HepG2 (cell line): ENCODE measurements around the gene TCF3. TPM values are rescaled to one million over a fixed set of nuclear protein-coding genes. Genes with fewer than 3 reads are reported as not detected.

ENCODE experiments used
- ATAC-seq: fragments of 200-7000 bp; cut with Tn5 transposase; 3 replicates; pipeline ENCODE4 v1.9.1; 2020; ENCODE audit warnings: mild to moderate bottlenecking, moderate library complexity
- BruUV-seq: library from RNA; stranded (reverse); fragments of 400-500 nt; replicated peaks from 2 replicates; lab custom pipeline; 2021; lab: Mats Ljungman, UMichigan
- CTCF ChIA-PET: fragments of 300-600 bp; formaldehyde crosslinking; extraction: SDS; loops from one replicate; lab custom pipeline; 2021; ENCODE audit warnings: low total read pairs, inconsistent platforms, low intra/inter-chr PET ratio; lab: Yijun Ruan, JAX
- POLR2A ChIA-PET: fragments of 350-600 bp; sonication (Branson Sonifier 250); formaldehyde crosslinking; loops from one replicate; lab custom pipeline; 2020; ENCODE audit warnings: antibody characterized with exemption, inconsistent platforms; lab: Yijun Ruan, JAX
- DNase-seq: peaks from one replicate; pipeline ENCODE4 v3.0.0-alpha.2; 2015; ENCODE audit warnings: low spot score
- FAIRE-seq: peaks from 3 replicates; lab custom pipeline; 2011; peaks lifted over from hg19 to GRCh38; lab: Jason Lieb, UNC
- H2AFZ ChIP-seq: one replicate; pipeline ENCODE4 v1.6.1; 2011; ENCODE audit warnings: low read length, inconsistent platforms
- H3K27ac ChIP-seq: fragments of 300-600 bp; 3 replicates; pipeline ENCODE4 v1.8.0; 2011; ENCODE audit warnings: mixed run types, mild to moderate bottlenecking, mixed read lengths, low read length, inconsistent platforms; ENCODE audit not compliant: insufficient read depth; ENCODE audit errors: extremely low read length
- H3K27me3 ChIP-seq, 2 experiments: fragments of 200-600 bp in 1 of 2; 2 replicates in 1 of 2; 3 replicates in 1 of 2; pipeline versions ENCODE4 v1.6.0 to v1.8.0; 2011; ENCODE audit warnings: low read length in 2 of 2, mild to moderate bottlenecking in 2 of 2, moderate library complexity in 2 of 2, inconsistent platforms in 1 of 2; ENCODE audit not compliant: insufficient read depth in 2 of 2, control insufficient read depth in 1 of 2
- H3K36me3 ChIP-seq, 2 experiments: fragments of 200-600 bp in 1 of 2; replicated peaks in 1 of 2; 2 replicates in 1 of 2; 3 replicates in 1 of 2; pipeline versions ENCODE4 v1.5.1 to v1.8.0; 2011; ENCODE audit warnings: low read length in 2 of 2, inconsistent platforms in 1 of 2; ENCODE audit not compliant: insufficient read depth in 2 of 2, control insufficient read depth in 1 of 2
- H3K4me1 ChIP-seq: 2 replicates; pipeline ENCODE4 v1.5.1; 2012; ENCODE audit warnings: low read length, inconsistent platforms; ENCODE audit not compliant: insufficient read depth
- H3K4me2 ChIP-seq: 2 replicates; pipeline ENCODE4 v1.6.0; 2011; ENCODE audit warnings: low read depth, low read length, inconsistent platforms
- H3K4me3 ChIP-seq, 3 experiments: fragments of 200-600 bp in 1 of 3; sonication (generic), shearing (Covaris generic) in 1 of 3; replicated peaks in 1 of 3; 2 replicates each; pipeline ENCODE4 v1.5.1; 2011 to 2016; ENCODE audit warnings: low read length in 3 of 3, inconsistent platforms in 2 of 3, low read depth in 2 of 3, mild to moderate bottlenecking in 2 of 3, control low read depth in 1 of 3, mixed read lengths in 1 of 3; ENCODE audit not compliant: insufficient read depth in 1 of 3
- H3K79me2 ChIP-seq: one replicate; pipeline ENCODE4 v1.6.1; 2011; ENCODE audit warnings: low read length, inconsistent platforms; ENCODE audit not compliant: insufficient read depth
- H3K9ac ChIP-seq: 2 replicates; pipeline ENCODE4 v1.6.0; 2011; ENCODE audit warnings: mild to moderate bottlenecking, low read depth, low read length, inconsistent platforms; ENCODE audit not compliant: insufficient read depth
- H3K9me3 ChIP-seq: 2 replicates; pipeline ENCODE4 v1.5.1; 2012; ENCODE audit warnings: mild to moderate bottlenecking, low read length
- H4K20me1 ChIP-seq: 2 replicates; pipeline ENCODE4 v1.6.0; 2011; ENCODE audit warnings: inconsistent platforms, mild to moderate bottlenecking, low read length, moderate library complexity; ENCODE audit not compliant: insufficient read depth
- ELF1 ChIP-seq: sonication (generic); formaldehyde crosslinking; IDR thresholded peaks from 2 replicates; pipeline ENCODE4 v1.4.0; 2020; ENCODE audit warnings: missing genetic modification reagents
- MZF1 ChIP-seq: sonication (generic); formaldehyde crosslinking; IDR thresholded peaks from 2 replicates; pipeline ENCODE4 v1.8.1; 2023; ENCODE audit warnings: mild to moderate bottlenecking, missing genetic modification reagents, borderline replicate concordance
- NBN ChIP-seq: fragments of 450-650 bp; conservative IDR thresholded peaks from 2 replicates; pipeline ENCODE4 v1.6.1; 2017
- ZBTB7B ChIP-seq: sonication (generic); formaldehyde crosslinking; IDR thresholded peaks from 2 replicates; pipeline ENCODE4 v1.4.0; 2020; ENCODE audit warnings: missing genetic modification reagents
- ZFP36 ChIP-seq: fragments of 150-350 bp; IDR thresholded peaks from 2 replicates; pipeline ENCODE4 v1.6.1; 2018; ENCODE audit warnings: borderline replicate concordance, low read length, low read depth; ENCODE audit not compliant: partially characterized antibody
- ZXDC ChIP-seq: sonication (generic); formaldehyde crosslinking; IDR thresholded peaks from 2 replicates; pipeline ENCODE4 v1.5.0; 2020; ENCODE audit warnings: mild to moderate bottlenecking, missing genetic modification reagents
- WGBS: methylation state at CpG from one replicate; pipeline ENCODE4 v1.1.6; 2017; ENCODE audit warnings: low lambda C conversion rate; 5-methylcytosine and 5-hydroxymethylcytosine counted together
- in situ Hi-C: cut with HindIII; loops from 2 replicates; pipeline ENCODE4 v1.10.0; 2017; ENCODE audit warnings: low pct_unique_long_range_greater_than_20kb; ENCODE audit not compliant: extremely low pct_ligation_motif_present
- intact Hi-C: fragments of 100-400 bp; cut with micrococcal nuclease; formaldehyde crosslinking; loops from one replicate; pipeline ENCODE4 v1.10.0; 2022; ENCODE audit not compliant: unreplicated experiment
- polyA plus RNA-seq, 8 experiments: library from polyadenylated mRNA; depleted of rRNA in 3 of 8; stranded (reverse) in 7 of 8; unstranded in 1 of 8; fragments of >200 nt; fragmentation: Illumina TruSeq in 4 of 8; extraction: Trizol in 4 of 8; gene quantifications; 2 replicates each; pipeline versions ENCODE4 v1.2.1 to v1.2.3, GENCODE V29; 2011 to 2016; ENCODE audit warnings: low read depth in 4 of 8, missing spikeins in 1 of 8, mixed read lengths in 1 of 8; ENCODE audit not compliant: insufficient read depth in 1 of 8
- total RNA-seq, 5 experiments: library from RNA; depleted of rRNA; stranded (reverse); fragments of >200 nt; fragmentation: Illumina TruSeq; extraction: Trizol; gene quantifications; 2 replicates each; pipeline ENCODE4 v1.2.3, GENCODE V29; 2016; ENCODE audit warnings: low read depth in 1 of 5
- TF ChIP-seq, protein P1 (sequence below): conservative IDR thresholded peaks from 2 replicates; pipeline ENCODE4 v1.6.1; 2018; ENCODE audit warnings: missing genetic modification reagents

The TCF3 gene
- total and polyA plus RNA-seq, 2 of the 13 experiments (the other 11 are each of a cell fraction or from before 2014, with no cell fraction given): 51.4 to 53.2 TPM

GRCh38 chr19:1672038-1672768, 19.8 kb upstream of the TCF3 start (continued):
- no peak for TF ChIP-seq ZXDC (CRISPR knock-in tag)
- no peak for TF ChIP-seq MZF1 (CRISPR knock-in tag)
- TF ChIP-seq ZBTB7B (CRISPR knock-in tag): peak; percentile 76
- no peak for TF ChIP-seq ELF1 (CRISPR knock-in tag)
- TF ChIP-seq, protein P1, sequence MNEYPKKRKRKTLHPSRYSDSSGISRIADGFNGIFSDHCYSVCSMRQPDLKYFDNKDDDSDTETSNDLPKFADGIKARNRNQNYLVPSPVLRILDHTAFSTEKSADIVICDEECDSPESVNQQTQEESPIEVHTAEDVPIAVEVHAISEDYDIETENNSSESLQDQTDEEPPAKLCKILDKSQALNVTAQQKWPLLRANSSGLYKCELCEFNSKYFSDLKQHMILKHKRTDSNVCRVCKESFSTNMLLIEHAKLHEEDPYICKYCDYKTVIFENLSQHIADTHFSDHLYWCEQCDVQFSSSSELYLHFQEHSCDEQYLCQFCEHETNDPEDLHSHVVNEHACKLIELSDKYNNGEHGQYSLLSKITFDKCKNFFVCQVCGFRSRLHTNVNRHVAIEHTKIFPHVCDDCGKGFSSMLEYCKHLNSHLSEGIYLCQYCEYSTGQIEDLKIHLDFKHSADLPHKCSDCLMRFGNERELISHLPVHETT (CRISPR knock-in tag): no peak
- TF ChIP-seq, all 625 proteins: peak for 33

GRCh38 chr19:1671716-1672037, 19.3 kb upstream of the TCF3 start:
- WGBS: 14% methylated on average over 12 of the region's 17 CpGs
- H3K4me2 ChIP-seq: peak overlapping the region; percentile 69; the same call in 1 of the 2 replicates
- peaks cover 14 to 57% of the 10 kb centered on the region in 2 experiments for H3K27me3 ChIP-seq
- H4K20me1 ChIP-seq: no peaks in the 10 kb centered on the region
- FAIRE-seq (no peak), ATAC-seq (peak; percentile 10; the same call in 2 of the 3 replicates), DNase-seq (no peak)
- intact Hi-C loops (loop anchor here (2.0 kb wide), 1 partner anchor 125 kb away; no protein-coding TSS in a partner anchor), in situ Hi-C loops (loop anchor here (5.0 kb wide), 2 partner anchors 96 to 124 kb away; no protein-coding TSS in a partner anchor)
- H3K36me3 ChIP-seq: no peaks in the 10 kb centered on the region
- no peaks in the 10 kb centered on the region for H3K79me2 ChIP-seq
- ChIA-PET CTCF (interaction anchor here (1.1 to 2.7 kb wide), 3 partner anchors 95 to 126 kb away, joined by 3 to 38 read pairs (median 3); no protein-coding TSS in a partner anchor), POLR2A (no interaction called here)
- BruUV-seq: no TSS peak
- peak overlapping the region in 1 of 3 experiments; percentile 66; a peak in 1 of 6 replicates for H3K4me3 ChIP-seq
- H2AFZ ChIP-seq: no peak overlapping the region
- TF ChIP-seq ZFP36: peak; percentile 20
- no peak for TF ChIP-seq NBN
- H3K9ac ChIP-seq: no peak overlapping the region
- H3K9me3 ChIP-seq: no peaks in the 10 kb centered on the region
- H3K4me1 ChIP-seq: no peaks in the 10 kb centered on the region; the same call in 1 of the 2 replicates
- no peak overlapping the region for H3K27ac ChIP-seq
